Keratinocyte (primary cell): Measurements from ENCODE around the gene GSTT2B. TPM values are rescaled to one million over a fixed set of nuclear protein-coding genes. Genes with fewer than 3 reads are reported as not detected.
"Not testable (repeated sequence)": the region's sequence is repeated elsewhere in the genome, so short reads cannot be mapped to it uniquely, and the experiment has no call there.

Source experiments
- DNase-seq: peaks from one replicate; pipeline ENCODE4 v3.0.0-alpha.2; 2011; ENCODE audit warnings: low read depth, missing footprints, low spot score
- FAIRE-seq: peaks from 2 replicates; lab custom pipeline; 2011; peaks lifted over from hg19 to GRCh38; lab: Jason Lieb, UNC
- H2AFZ ChIP-seq: 2 replicates; pipeline ENCODE4 v1.6.0; 2012; ENCODE audit warnings: low read length, control low read depth, inconsistent platforms; ENCODE audit not compliant: control insufficient read depth
- H3K27ac ChIP-seq: 2 replicates; pipeline ENCODE4 v1.5.1; 2011; ENCODE audit warnings: low read length; ENCODE audit not compliant: control insufficient read depth, insufficient read depth
- H3K27me3 ChIP-seq: 3 replicates; pipeline ENCODE4 v1.6.0; 2011; ENCODE audit warnings: low read length; ENCODE audit not compliant: control insufficient read depth, insufficient read depth; ENCODE audit errors: extremely low read depth
- H3K36me3 ChIP-seq, 2 experiments: 2 replicates in 1 of 2; 3 replicates in 1 of 2; pipeline ENCODE4 v1.5.1; 2011; ENCODE audit warnings: low read length in 2 of 2, mild to moderate bottlenecking in 1 of 2; ENCODE audit not compliant: control insufficient read depth in 2 of 2, insufficient read depth in 2 of 2; ENCODE audit errors: extremely low read depth in 1 of 2
- H3K4me1 ChIP-seq: 3 replicates; pipeline ENCODE4 v1.5.1; 2011; ENCODE audit warnings: low read length; ENCODE audit not compliant: control insufficient read depth, insufficient read depth; ENCODE audit errors: extremely low read depth
- H3K4me2 ChIP-seq: 3 replicates; pipeline ENCODE4 v1.6.0; 2011; ENCODE audit warnings: low read depth, low read length; ENCODE audit not compliant: control insufficient read depth, insufficient read depth; ENCODE audit errors: extremely low read depth
- H3K4me3 ChIP-seq, 3 experiments: fragments of 200-600 bp in 1 of 3; sonication (generic) in 1 of 3; 2 replicates in 2 of 3; 3 replicates in 1 of 3; pipeline ENCODE4 v1.5.1; 2011 to 2016; ENCODE audit warnings: low read length in 3 of 3, mild to moderate bottlenecking in 3 of 3, control low read depth in 2 of 3, inconsistent platforms in 1 of 3, low read depth in 1 of 3, mixed read lengths in 1 of 3, mixed run types in 1 of 3, moderate library complexity in 1 of 3; ENCODE audit not compliant: control insufficient read depth in 2 of 3, insufficient read depth in 2 of 3; ENCODE audit errors: extremely low read depth in 1 of 3
- H3K79me2 ChIP-seq: 2 replicates; pipeline ENCODE4 v1.6.0; 2012; ENCODE audit warnings: low read length; ENCODE audit not compliant: control insufficient read depth, insufficient read depth
- H3K9ac ChIP-seq: 3 replicates; pipeline ENCODE4 v1.6.0; 2011; ENCODE audit warnings: low read length; ENCODE audit not compliant: control insufficient read depth, insufficient read depth; ENCODE audit errors: extremely low read depth
- H3K9me1 ChIP-seq: 3 replicates; pipeline ENCODE4 v1.6.0; 2011; ENCODE audit warnings: low read length; ENCODE audit not compliant: control insufficient read depth, insufficient read depth; ENCODE audit errors: extremely low read depth
- H3K9me3 ChIP-seq: 2 replicates; pipeline ENCODE4 v1.5.1; 2012; ENCODE audit warnings: low read depth, low read length; ENCODE audit not compliant: control insufficient read depth
- H4K20me1 ChIP-seq: 3 replicates; pipeline ENCODE4 v1.6.0; 2011; ENCODE audit warnings: low read length; ENCODE audit not compliant: control insufficient read depth, insufficient read depth; ENCODE audit errors: extremely low read depth
- dilution Hi-C: fragments of 300-500 bp; cut with MboI; formaldehyde crosslinking; loops from one replicate; pipeline ENCODE4 v1.7.0; 2020; ENCODE audit warnings: low sequenced_read_pairs; ENCODE audit not compliant: extremely low pct_ligation_motif_present
- polyA plus RNA-seq, 5 experiments: library from polyadenylated mRNA; depleted of rRNA in 3 of 5; stranded (reverse) in 3 of 5; stranded (forward) in 1 of 5; unstranded in 1 of 5; fragments of >200 nt; gene quantifications; 1 replicate in 1 of 5; 2 replicates in 3 of 5; 3 replicates in 1 of 5; pipeline versions ENCODE4 v1.2.1 to v1.2.3, GENCODE V29; 2011 to 2012; ENCODE audit warnings: missing spikeins in 2 of 5, low read depth in 1 of 5, low replicate concordance in 1 of 5

Gene GSTT2B
- polyA plus RNA-seq, 1 donor (not counting 4 experiments of a cell fraction or from before 2014, with no cell fraction given): 15.5 TPM

- H4K20me1 ChIP-seq, H3K9ac ChIP-seq, H3K4me1 ChIP-seq, H3K9me1 ChIP-seq, dilution Hi-C loops, FAIRE-seq, H3K27ac ChIP-seq, H3K4me2 ChIP-seq, DNase-seq, H3K27me3 ChIP-seq, H2AFZ ChIP-seq, H3K4me3 ChIP-seq, H3K9me3 ChIP-seq, H3K36me3 ChIP-seq, H3K79me2 ChIP-seq: not testable (repeated sequence)
Measured at GRCh38 chr22:23953485-23953884, 7.5 kb downstream of the GSTT2B start.

DNA sequence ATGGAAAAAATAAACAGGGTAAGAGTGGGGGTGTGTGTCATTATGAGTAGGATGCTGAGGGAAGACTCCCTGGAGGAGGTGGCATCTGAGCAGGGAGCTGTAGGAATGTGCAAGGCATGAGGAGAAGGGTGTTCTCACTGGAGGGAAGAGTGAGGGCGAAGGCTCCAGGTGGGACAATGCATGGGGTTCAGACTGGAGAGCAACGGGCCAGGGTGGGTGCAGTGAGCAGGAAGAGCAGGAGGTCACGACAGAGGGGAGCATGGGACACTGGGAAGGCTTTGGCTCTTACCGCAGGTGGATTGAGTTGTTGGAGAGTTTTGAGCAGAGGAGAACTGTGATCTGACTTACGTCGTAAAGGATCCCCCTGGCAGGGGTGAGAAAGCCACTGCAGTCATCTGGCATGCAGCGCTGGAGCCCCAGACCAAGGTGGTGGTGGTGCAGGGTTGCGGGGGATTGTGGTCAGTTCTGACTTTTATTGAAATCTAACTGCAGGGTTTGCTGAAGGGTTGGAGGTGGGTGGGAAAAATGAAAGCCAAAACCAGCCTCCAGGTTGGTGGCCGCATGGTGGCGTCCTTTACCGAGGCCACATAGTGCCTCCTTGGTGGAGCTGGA lies 8.1 kb downstream of the GSTT2B start:
- H3K4me2 ChIP-seq, H2AFZ ChIP-seq, H4K20me1 ChIP-seq, H3K9me1 ChIP-seq, H3K79me2 ChIP-seq, FAIRE-seq, H3K4me1 ChIP-seq, dilution Hi-C loops, H3K27me3 ChIP-seq, H3K36me3 ChIP-seq, DNase-seq, H3K9me3 ChIP-seq, H3K4me3 ChIP-seq, H3K9ac ChIP-seq, H3K27ac ChIP-seq: not testable (repeated sequence)

DNA sequence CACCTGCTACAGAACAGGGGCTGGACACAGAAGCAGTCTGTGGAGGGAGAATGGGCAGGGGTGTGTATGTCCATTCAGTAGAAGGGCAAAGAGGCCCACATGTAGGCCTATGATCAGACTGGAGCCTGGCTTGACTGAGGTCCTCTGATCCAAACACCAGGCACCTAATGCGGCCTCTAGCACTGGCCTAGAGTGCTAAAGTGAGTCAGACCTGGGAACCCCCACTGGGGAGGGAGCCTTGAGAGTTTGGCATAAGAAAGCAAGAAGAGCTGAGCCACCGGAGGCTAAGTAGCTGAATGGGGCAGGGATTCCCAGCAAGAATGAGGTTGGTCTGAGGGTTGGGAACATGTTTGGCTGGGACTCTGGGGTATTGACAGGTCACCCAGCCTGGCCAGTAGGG lies 9.6 kb downstream of the GSTT2B start:
- DNase-seq, H3K9me1 ChIP-seq, H3K27ac ChIP-seq, H3K9ac ChIP-seq, H4K20me1 ChIP-seq, H3K4me2 ChIP-seq, H3K9me3 ChIP-seq, H3K79me2 ChIP-seq, dilution Hi-C loops, H3K36me3 ChIP-seq, H3K27me3 ChIP-seq, H3K4me3 ChIP-seq, H3K4me1 ChIP-seq, FAIRE-seq, H2AFZ ChIP-seq: not testable (repeated sequence)

GRCh38 chr22:23949764-23950163 lies 11.2 kb downstream of the GSTT2B start:
- H3K4me2 ChIP-seq, DNase-seq, H3K36me3 ChIP-seq, H3K9ac ChIP-seq, H3K9me3 ChIP-seq, dilution Hi-C loops, FAIRE-seq, H3K4me1 ChIP-seq, H3K27me3 ChIP-seq, H3K27ac ChIP-seq, H3K4me3 ChIP-seq, H2AFZ ChIP-seq, H3K79me2 ChIP-seq, H4K20me1 ChIP-seq, H3K9me1 ChIP-seq: not testable (repeated sequence)

GRCh38 chr22:23947391-23947790 lies 13.6 kb downstream of the GSTT2B start:
- H3K9ac ChIP-seq, H4K20me1 ChIP-seq, H3K27me3 ChIP-seq, H3K4me3 ChIP-seq, H2AFZ ChIP-seq, H3K9me3 ChIP-seq, H3K36me3 ChIP-seq, dilution Hi-C loops, H3K79me2 ChIP-seq, H3K27ac ChIP-seq, H3K9me1 ChIP-seq, H3K4me1 ChIP-seq, H3K4me2 ChIP-seq, DNase-seq, FAIRE-seq: not testable (repeated sequence)
